Measurements from ENCODE around the gene LIG1.

The LIG1 gene

GRCh38 chr19:48171710-48172109 is 1.6 kb upstream of the LIG1 start:
- CTCF ChIA-PET = interaction anchor here (2.3 kb wide), 1 partner anchor 19 kb away, joined by 6 read pairs; no protein-coding TSS in a partner anchor
- POLR2A ChIA-PET = interaction anchor here (1.0 kb wide), 1 partner anchor 88 kb away, joined by 3 read pairs; no protein-coding TSS in a partner anchor
- no peak for TF ChIP-seq CTCF (IDR thresholded peaks at IDR 0.05; ENCODE audit: control extremely low read depth, extremely low read depth, low read depth, missing control alignments)
- no peak for DNase-seq (ENCODE audit: extremely low spot score)

- ChIA-PET CTCF (interaction anchor here (1.6 to 2.3 kb wide), 2 partner anchors 18 to 25 kb away, joined by 3 to 6 read pairs; no protein-coding TSS in a partner anchor), POLR2A (no interaction called here)
- DNase-seq (ENCODE audit: extremely low spot score) = no peak
- TF ChIP-seq CTCF (IDR thresholded peaks at IDR 0.05; ENCODE audit: control extremely low read depth, extremely low read depth, low read depth, missing control alignments) = no peak
These were observed 738 bp upstream of the LIG1 start for GRCh38 chr19:48170817-48171347.

- CTCF ChIA-PET = interaction anchor here (1.3 to 1.6 kb wide), 2 partner anchors 17 to 24 kb away, joined by 3 read pairs; no protein-coding TSS in a partner anchor
- POLR2A ChIA-PET = interaction anchor here (0.6 to 1.1 kb wide), 4 partner anchors 21 to 450 kb away, joined by 4 to 9 read pairs (median 6); partner anchors contain the start of genes RPL18 and SPHK2
- DNase-seq (ENCODE audit: extremely low spot score) = peak; percentile 95
- no peak for TF ChIP-seq CTCF (IDR thresholded peaks at IDR 0.05; ENCODE audit: control extremely low read depth, extremely low read depth, low read depth, missing control alignments)
These were observed 586 bp downstream of the LIG1 start for GRCh38 chr19:48169578-48169938.

GRCh38 chr19:48168689-48169088 is 1.5 kb downstream of the LIG1 start:
- no peak for TF ChIP-seq CTCF (IDR thresholded peaks at IDR 0.05; ENCODE audit: control extremely low read depth, extremely low read depth, low read depth, missing control alignments)
- DNase-seq (ENCODE audit: extremely low spot score) = no peak
- CTCF ChIA-PET = interaction anchor here (1.3 kb wide), 1 partner anchor 16 kb away, joined by 3 read pairs; no protein-coding TSS in a partner anchor
- POLR2A ChIA-PET = no interaction called here

- no peak for TF ChIP-seq CTCF (IDR thresholded peaks at IDR 0.05; ENCODE audit: control extremely low read depth, extremely low read depth, low read depth, missing control alignments)
- ChIA-PET POLR2A (no interaction called here), CTCF (interaction anchor here (1.2 to 7.8 kb wide), 2 partner anchors 49 to 56 kb away, joined by 3 to 88 read pairs; partner anchors contain the start of gene PLA2G4C)
- no peak for DNase-seq (ENCODE audit: extremely low spot score)
These were observed 11.8 kb downstream of the LIG1 start for GRCh38 chr19:48158210-48158790.

- no peak for DNase-seq (ENCODE audit: extremely low spot score)
- CTCF ChIA-PET = interaction anchor here (0.9 to 7.8 kb wide), 8 partner anchors 9 to 190 kb away, joined by 3 to 88 read pairs (median 5); partner anchors contain the start of gene PLA2G4C
- POLR2A ChIA-PET = no interaction called here
- TF ChIP-seq CTCF (IDR thresholded peaks at IDR 0.05; ENCODE audit: control extremely low read depth, extremely low read depth, low read depth, missing control alignments) = no peak
These were observed 16.1 kb downstream of the LIG1 start for GRCh38 chr19:48154003-48154402.
